Measurements from ENCODE around the gene PRKN.

Gene PRKN

GRCh38 chr6:161624111-161624510 is 1103.5 kb downstream of the PRKN start:
- Histone ChIP-seq H3K36me3 (no peaks in the 10 kb centered on the region), H3K27ac (no peak overlapping the region), H3K9me3 (replicated peaks in 1 of 11) (peaks cover 6 to 31% (median 24%) of the 10 kb centered on the region in 11 experiments; a peak in 21 of 22 replicates), H3K27me3 (no peaks in the 10 kb centered on the region), H3K4me3 (no peak overlapping the region), H3K4me1 (peaks cover 0 to 3% (median 0%) of the 10 kb centered on the region in 10 experiments; a peak in 2 of 20 replicates), H3K9ac (no peak overlapping the region), H3K4me2 (no peak overlapping the region), H4K20me1 (no peaks in the 10 kb centered on the region)
- TF ChIP-seq Cebpa-rat (IDR thresholded peaks at IDR 0.05) = no peak

GRCh38 chr6:161622779-161623178 is 1104.8 kb downstream of the PRKN start:
- Histone ChIP-seq H3K4me3 (no peak overlapping the region), H3K9ac (no peak overlapping the region), H3K27ac (no peak overlapping the region), H3K9me3 (replicated peaks in 1 of 11) (peaks cover 6 to 27% (median 19%) of the 10 kb centered on the region in 11 experiments; a peak in 21 of 22 replicates), H4K20me1 (no peaks in the 10 kb centered on the region), H3K27me3 (no peaks in the 10 kb centered on the region), H3K4me1 (no peaks in the 10 kb centered on the region), H3K36me3 (no peaks in the 10 kb centered on the region), H3K4me2 (no peak overlapping the region)
- TF ChIP-seq Cebpa-rat (IDR thresholded peaks at IDR 0.05) = no peak

GRCh38 chr6:161618831-161619454 is 1108.6 kb downstream of the PRKN start:
- H4K20me1 ChIP-seq = no peaks in the 10 kb centered on the region
- H3K36me3 ChIP-seq = no peaks in the 10 kb centered on the region
- H3K4me1 ChIP-seq = no peaks in the 10 kb centered on the region
- no peak overlapping the region for H3K27ac ChIP-seq
- no peaks in the 10 kb centered on the region for H3K27me3 ChIP-seq
- H3K4me2 ChIP-seq = no peak overlapping the region
- no peak overlapping the region for H3K4me3 ChIP-seq
- H3K9ac ChIP-seq = no peak overlapping the region
- no peak for TF ChIP-seq Cebpa-rat (IDR thresholded peaks at IDR 0.05)
- H3K9me3 ChIP-seq (replicated peaks in 1 of 11) = peaks cover 0 to 6% (median 0%) of the 10 kb centered on the region in 11 experiments; a peak in 2 of 22 replicates

- H4K20me1 ChIP-seq = no peaks in the 10 kb centered on the region
- no peak overlapping the region for H3K4me3 ChIP-seq
- H3K9me3 ChIP-seq (replicated peaks in 1 of 11) = peaks cover 13 to 41% (median 30%) of the 10 kb centered on the region in 11 experiments
- no peak overlapping the region for H3K9ac ChIP-seq
- no peak overlapping the region for H3K27ac ChIP-seq
- TF ChIP-seq Cebpa-rat (IDR thresholded peaks at IDR 0.05) = no peak
- H3K4me1 ChIP-seq = no peaks in the 10 kb centered on the region
- H3K36me3 ChIP-seq = no peaks in the 10 kb centered on the region; a peak in 1 of 22 replicates
- H3K27me3 ChIP-seq = no peaks in the 10 kb centered on the region
- H3K4me2 ChIP-seq = no peak overlapping the region
Observed at GRCh38 chr6:161613711-161614110, 1113.9 kb downstream of the PRKN start.

GRCh38 chr6:161608771-161609170 is 1118.8 kb downstream of the PRKN start:
- TF ChIP-seq Cebpa-rat (IDR thresholded peaks at IDR 0.05) = no peak
- Histone ChIP-seq H3K36me3 (no peaks in the 10 kb centered on the region; a peak in 1 of 22 replicates), H3K9ac (no peak overlapping the region)

GRCh38 chr6:161607696-161608297 is 1119.8 kb downstream of the PRKN start:
- Histone ChIP-seq H3K4me1 (no peaks in the 10 kb centered on the region), H3K9ac (no peak overlapping the region), H3K27me3 (no peaks in the 10 kb centered on the region), H3K4me3 (no peak overlapping the region), H3K27ac (no peak overlapping the region), H3K4me2 (no peak overlapping the region), H4K20me1 (no peaks in the 10 kb centered on the region), H3K36me3 (no peaks in the 10 kb centered on the region; a peak in 1 of 22 replicates), H3K9me3 (replicated peaks in 1 of 11) (peaks cover 8 to 34% (median 23%) of the 10 kb centered on the region in 11 experiments)
- no peak for TF ChIP-seq Cebpa-rat (IDR thresholded peaks at IDR 0.05)

More at GRCh38 chr6:161608771-161609170, 1118.8 kb downstream of the PRKN start:
- Histone ChIP-seq H3K4me2 (no peak overlapping the region), H3K9me3 (replicated peaks in 1 of 11) (peaks cover 13 to 41% (median 30%) of the 10 kb centered on the region in 11 experiments), H3K27ac (no peak overlapping the region), H3K27me3 (no peaks in the 10 kb centered on the region), H4K20me1 (no peaks in the 10 kb centered on the region), H3K4me1 (no peaks in the 10 kb centered on the region), H3K4me3 (no peak overlapping the region)

- no peak overlapping the region for H3K4me3 ChIP-seq
- H3K27ac ChIP-seq = no peak overlapping the region
- peaks cover 0 to 7% (median 0%) of the 10 kb centered on the region in 11 experiments; a peak in 2 of 22 replicates for H3K9me3 ChIP-seq (replicated peaks in 1 of 11)
- no peak for TF ChIP-seq Cebpa-rat (IDR thresholded peaks at IDR 0.05)
- no peaks in the 10 kb centered on the region for H3K4me1 ChIP-seq
- no peaks in the 10 kb centered on the region for H3K36me3 ChIP-seq
- no peak overlapping the region for H3K9ac ChIP-seq
- no peak overlapping the region for H3K4me2 ChIP-seq
- H3K27me3 ChIP-seq = no peaks in the 10 kb centered on the region
- H4K20me1 ChIP-seq = no peaks in the 10 kb centered on the region
Observed at GRCh38 chr6:161602359-161602758, 1125.2 kb downstream of the PRKN start.

- no peak overlapping the region for H3K4me2 ChIP-seq
Observed at GRCh38 chr6:161598896-161599295, 1128.7 kb downstream of the PRKN start.

GRCh38 chr6:161596807-161597520 is 1130.6 kb downstream of the PRKN start:
- H3K27me3 ChIP-seq = no peaks in the 10 kb centered on the region
- H3K4me3 ChIP-seq = no peak overlapping the region
- no peaks in the 10 kb centered on the region for H4K20me1 ChIP-seq
- no peak overlapping the region for H3K9ac ChIP-seq
- H3K9me3 ChIP-seq (replicated peaks in 1 of 11) = peaks cover 0 to 7% (median 0%) of the 10 kb centered on the region in 11 experiments; a peak in 2 of 22 replicates
- H3K4me1 ChIP-seq = no peaks in the 10 kb centered on the region
- no peaks in the 10 kb centered on the region for H3K36me3 ChIP-seq
- H3K27ac ChIP-seq = no peak overlapping the region
- no peak overlapping the region for H3K4me2 ChIP-seq
- TF ChIP-seq Cebpa-rat (IDR thresholded peaks at IDR 0.05) = no peak

More at GRCh38 chr6:161598896-161599295, 1128.7 kb downstream of the PRKN start:
- Histone ChIP-seq H3K36me3 (no peaks in the 10 kb centered on the region), H3K27ac (no peak overlapping the region), H3K9me3 (replicated peaks in 1 of 11) (peaks cover 0 to 7% (median 0%) of the 10 kb centered on the region in 11 experiments; a peak in 1 of 22 replicates), H3K9ac (no peak overlapping the region), H4K20me1 (no peaks in the 10 kb centered on the region), H3K27me3 (no peaks in the 10 kb centered on the region), H3K4me3 (no peak overlapping the region), H3K4me1 (no peaks in the 10 kb centered on the region)
- TF ChIP-seq Cebpa-rat (IDR thresholded peaks at IDR 0.05) = no peak
